ENCODE measurements around the gene ODC1.
"Not testable (repeated sequence)": the region's sequence is repeated elsewhere in the genome, so short reads cannot be mapped to it uniquely, and the experiment has no call there.

Gene ODC1

DNA sequence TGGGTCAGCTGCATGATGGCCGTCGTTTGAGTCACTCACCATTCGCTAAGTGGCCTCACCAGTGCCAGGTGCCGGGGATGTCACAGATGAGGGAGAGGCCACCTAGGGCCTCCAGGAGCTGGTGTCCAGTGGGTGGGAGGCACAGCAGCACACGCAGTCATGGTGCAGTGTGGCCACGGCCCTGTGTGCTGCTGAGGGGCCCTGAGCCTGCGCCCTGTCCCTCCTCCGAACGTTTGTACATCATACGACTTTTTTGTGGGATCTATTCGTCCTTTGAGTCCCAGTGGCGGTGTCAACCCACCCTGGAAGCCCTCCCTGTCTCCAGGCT is 30.1 kb upstream of the ODC1 start:
- DNase-seq (ENCODE audit: low spot score): no peak

GRCh38 chr2:10477443-10478297 is 29.5 kb upstream of the ODC1 start:
- DNase-seq (ENCODE audit: low spot score): no peak

GRCh38 chr2:10476723-10477442 is 28.8 kb upstream of the ODC1 start:
- DNase-seq (ENCODE audit: low spot score): no peak

DNA sequence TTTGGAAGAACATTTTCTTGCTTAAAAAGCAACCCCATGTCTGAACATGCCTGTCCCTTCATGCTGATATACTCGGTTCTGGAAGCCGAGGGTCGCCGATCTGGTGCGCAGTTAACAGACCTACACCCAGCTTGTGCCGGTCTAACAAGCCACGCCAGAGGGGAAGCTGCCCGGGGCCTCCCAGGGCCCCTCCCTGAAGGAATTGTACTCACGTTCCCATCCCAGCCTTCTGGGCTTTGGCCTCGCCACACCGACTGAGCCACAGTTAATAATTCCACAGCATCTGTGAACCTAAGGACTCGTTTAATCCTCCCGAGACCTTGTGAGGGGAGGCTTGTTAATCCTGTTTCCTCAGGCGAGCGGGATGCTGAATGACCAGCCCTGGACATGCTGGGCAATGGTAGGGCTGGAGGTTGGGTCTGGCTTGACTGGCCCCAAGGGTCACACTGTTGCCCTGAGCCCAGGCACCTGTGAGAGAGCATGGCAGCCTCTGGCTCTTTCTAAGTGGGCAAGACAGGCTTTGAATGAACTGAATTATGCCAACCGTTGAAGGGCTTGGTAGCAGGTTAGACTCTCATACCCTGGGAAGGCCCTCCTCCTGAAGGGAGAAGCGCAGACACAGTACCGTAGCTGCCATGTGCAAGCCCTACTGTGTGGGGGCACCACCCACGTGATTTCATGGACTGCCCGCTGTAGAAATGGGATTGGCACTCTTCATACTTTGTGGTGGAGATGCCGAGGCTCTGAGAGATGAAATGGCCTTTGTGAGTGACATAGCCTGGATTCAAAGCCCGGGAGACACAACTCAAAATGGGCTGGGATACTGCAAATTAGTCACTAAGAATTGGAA is 27.9 kb upstream of the ODC1 start:
- DNase-seq (ENCODE audit: low spot score): no peak

- DNase-seq (ENCODE audit: low spot score): no peak
Observed at GRCh38 chr2:10475221-10475722, 27.1 kb upstream of the ODC1 start.

DNA sequence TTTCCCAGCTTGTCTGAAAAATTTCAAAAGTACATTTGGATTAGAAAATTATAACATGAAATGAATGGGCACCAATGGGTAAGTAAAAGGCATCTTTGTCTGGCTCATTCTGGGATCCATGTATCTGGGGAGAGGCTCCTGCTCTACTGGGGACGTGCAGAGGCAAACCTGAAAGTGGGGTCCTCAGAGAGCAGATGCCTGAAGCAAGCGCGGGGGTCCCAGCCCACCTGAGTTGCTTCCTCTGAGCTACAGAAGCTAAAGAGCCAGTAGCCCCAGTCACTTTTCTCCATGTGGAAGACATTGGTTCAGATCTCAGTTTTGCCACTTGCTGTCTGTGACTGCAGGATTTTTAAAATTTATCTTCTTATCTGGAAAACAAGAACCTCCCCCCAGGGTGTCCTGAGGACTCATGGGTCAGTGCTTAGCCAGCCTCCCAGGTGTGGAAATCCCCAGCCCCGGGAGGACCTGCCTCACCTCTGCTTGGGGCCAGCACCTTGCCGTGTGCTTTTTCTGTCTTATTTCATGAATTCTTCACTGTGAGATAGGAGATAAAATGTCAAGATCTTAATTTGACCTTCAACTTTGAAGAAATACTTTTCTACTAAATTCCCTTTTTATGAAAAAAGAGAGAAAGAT is 25.1 kb upstream of the ODC1 start:
- DNase-seq (ENCODE audit: low spot score): no peak

DNA sequence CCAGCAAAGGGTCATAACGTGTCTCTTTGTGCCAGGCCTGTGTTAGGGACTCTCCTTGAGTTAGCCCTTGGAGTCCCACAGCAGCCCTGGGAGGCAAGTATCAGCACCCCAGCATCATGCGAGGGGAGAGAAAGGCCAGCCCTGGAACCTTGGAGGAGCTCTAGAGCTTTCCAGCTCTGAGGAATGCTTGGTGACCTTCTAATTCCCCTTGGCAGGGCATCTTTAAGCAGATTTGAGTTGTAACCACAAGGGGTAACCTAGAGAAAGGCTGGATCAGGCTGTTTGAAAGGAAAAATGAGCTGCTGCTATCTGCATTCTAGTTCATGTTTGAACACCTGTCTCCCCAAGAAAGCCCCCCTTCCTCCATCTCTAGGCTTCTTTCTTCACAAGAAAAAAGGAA is 23.8 kb upstream of the ODC1 start:
- DNase-seq (ENCODE audit: low spot score): no peak

- no peak for DNase-seq (ENCODE audit: low spot score)
Observed at GRCh38 chr2:10471046-10471571, 23.0 kb upstream of the ODC1 start.

- DNase-seq (ENCODE audit: low spot score): no peak
Observed at GRCh38 chr2:10469955-10470608, 22.0 kb upstream of the ODC1 start.

DNA sequence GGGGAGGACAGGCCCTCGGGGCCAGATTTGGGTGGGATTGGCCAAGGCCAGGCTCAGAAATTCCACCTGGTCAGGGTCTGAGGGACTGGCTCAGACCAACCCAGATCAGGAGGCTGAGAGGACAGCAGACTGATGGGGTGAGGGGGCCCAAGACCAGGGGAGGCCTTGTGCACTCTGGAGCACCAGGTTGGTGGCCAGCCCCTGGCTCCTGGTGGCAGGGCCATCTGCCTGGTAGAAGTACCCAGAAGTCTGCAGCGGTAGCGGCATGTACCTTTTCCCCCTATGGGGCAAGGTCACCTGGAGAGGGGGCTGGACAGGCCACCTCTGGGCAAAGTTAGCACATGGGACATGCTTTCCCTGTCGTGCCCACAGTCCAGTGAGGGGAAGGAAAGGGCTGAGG is 21.2 kb upstream of the ODC1 start:
- DNase-seq (ENCODE audit: low spot score): no peak

DNA sequence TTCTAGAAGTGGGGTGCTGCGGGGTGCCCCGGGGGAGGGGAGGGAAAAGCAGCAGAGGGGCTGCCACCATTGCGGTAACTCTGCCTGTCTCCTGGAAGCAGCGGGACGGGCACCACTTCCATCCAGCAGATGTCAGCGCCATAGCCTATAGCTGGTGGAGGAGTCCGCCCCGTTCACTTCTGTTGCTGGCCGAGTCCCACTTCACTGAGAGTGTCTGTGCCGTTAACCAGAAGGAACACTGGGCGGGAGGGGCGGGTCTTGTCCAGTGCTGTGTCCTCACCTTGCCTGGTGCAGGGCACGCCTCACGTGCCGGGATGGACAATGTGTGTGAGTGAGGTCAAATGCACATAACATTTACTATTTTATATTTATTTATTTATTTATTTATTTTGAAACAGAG is 19.3 kb upstream of the ODC1 start:
- DNase-seq (ENCODE audit: low spot score): no peak

GRCh38 chr2:10466801-10467200 is 18.7 kb upstream of the ODC1 start:
- DNase-seq (ENCODE audit: low spot score): no peak

DNA sequence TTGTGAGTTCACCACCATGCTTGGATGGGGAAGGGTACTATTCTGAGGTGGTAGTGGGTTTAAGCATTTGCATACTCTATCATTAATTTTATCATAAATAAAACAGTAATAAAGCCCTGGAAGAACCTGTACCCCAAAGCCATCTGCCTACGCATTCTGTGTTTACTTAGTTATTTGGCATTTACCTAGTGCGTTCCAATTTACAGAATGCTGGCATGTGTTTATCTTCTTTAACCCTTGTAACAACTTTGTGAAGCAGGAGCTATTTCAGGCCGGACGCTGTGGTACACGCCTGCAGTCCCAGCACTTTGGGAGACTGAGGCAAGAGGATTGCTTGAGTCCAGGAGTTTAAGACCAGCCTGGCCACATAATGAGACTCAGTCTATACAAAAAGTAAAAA is 17.8 kb upstream of the ODC1 start:
- DNase-seq (ENCODE audit: low spot score): no peak

DNA sequence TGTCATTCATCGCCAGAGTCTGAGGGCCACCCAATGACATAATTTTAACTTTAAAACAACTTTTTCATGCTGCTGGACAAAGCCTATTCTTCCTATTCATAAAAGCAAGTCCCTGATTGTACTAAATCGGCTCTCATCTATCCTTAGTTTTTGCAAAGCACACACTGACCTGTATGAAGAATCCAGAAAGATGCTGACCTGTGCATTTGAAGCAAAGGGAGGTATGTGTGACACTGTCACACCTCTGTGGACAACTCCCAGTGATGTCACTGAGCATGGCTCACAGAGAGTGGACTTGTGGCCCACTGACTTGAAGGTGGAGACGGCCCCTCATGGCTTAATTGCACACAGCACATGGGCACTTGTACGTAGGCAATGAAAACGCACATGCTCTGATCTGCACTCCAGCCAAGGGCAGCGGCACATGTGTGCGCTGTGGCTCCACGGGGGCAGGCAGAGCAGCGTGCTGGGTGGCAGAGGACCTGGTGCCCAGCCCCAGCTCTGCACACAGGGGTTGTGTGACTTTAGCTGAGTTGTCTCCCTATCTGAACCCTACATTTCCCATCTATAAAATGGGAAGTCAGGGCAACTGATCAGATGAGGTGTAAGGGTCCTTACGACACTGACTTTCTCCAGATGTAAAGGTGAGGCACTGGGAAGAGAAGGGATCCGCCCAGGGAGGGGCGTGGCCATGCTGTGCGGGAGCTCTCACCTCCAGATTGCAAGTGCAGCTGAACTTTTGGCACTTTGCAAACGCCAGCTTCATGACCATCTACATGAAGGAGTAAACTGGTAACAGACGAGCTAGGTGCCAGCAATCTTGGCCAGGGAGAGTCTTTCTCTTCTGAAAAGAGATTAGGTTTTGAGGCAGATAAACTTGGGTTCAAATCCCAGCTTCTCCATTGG is 14.3 kb upstream of the ODC1 start:
- DNase-seq (ENCODE audit: low spot score): no peak

- DNase-seq (ENCODE audit: low spot score): no peak
Observed at GRCh38 chr2:10460366-10460796, 12.3 kb upstream of the ODC1 start.

DNA sequence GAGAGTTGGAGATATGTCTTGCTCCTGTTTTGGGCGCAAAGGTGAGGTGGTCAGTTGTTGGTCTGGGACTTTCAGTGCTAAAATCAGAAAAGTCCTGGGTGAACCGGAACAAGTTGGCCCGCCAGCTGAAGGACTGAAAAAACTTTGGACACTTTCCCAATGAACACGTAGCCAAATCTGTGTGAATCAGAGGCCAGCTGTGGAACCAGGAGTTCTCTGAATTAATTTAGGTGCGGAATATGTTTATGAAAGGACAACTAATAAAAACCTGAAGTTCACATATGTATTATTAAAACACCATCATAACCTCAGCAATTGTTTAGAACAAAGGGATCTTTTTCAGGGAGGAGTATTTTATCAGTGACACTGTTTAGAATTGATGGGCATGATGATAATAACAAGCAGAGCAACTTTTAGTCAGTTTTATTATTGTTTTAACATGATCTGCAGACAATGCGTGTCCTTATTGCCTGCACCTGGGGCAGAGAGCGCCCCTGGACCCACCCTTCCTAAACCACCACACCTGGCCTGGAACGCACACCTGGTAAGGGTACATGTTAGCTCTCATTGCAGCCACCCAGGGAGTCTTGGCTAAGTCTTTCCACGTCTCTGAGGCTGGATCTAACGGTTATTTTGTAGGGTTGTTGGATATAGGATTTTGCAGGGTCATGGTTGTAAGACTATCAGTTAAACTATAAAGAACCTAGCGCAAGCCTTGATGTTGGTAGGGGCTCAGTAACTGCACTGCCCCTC is 9.9 kb upstream of the ODC1 start:
- DNase-seq (ENCODE audit: low spot score): no peak

GRCh38 chr2:10457195-10457594 is 9.1 kb upstream of the ODC1 start:
- DNase-seq (ENCODE audit: low spot score): not testable (repeated sequence)

DNA sequence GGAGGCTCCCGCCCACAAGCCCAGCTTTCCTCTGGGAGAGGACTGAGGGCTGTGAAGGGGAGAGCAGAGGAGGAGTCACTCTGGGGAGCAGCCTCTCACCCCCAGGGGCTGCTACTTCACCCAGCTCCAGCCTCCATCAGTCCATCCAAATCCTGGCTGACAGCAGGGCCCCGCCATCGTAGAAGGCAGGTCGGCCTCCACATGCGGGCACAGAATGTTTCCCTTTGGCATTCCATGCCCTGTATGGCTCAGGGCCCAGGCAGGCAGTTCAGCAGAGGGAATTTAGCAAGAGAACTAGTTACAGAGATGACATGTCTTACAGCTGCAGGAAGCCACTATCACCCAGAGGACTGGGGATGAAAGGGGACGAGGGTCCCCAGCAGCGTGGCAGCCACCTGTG is 6.4 kb upstream of the ODC1 start:
- DNase-seq (ENCODE audit: low spot score): no peak

GRCh38 chr2:10453905-10454298 is 5.8 kb upstream of the ODC1 start:
- no peak for DNase-seq (ENCODE audit: low spot score)
